Spleen (tissue), 11 donors: ENCODE data around the gene BLCAP. TPM values are rescaled to one million over a fixed set of nuclear protein-coding genes. Genes with fewer than 3 reads are reported as not detected.

Experiments used
- DNase-seq: peaks from one replicate; pipeline ENCODE4 v3.0.0-alpha.2; 2020
- H3K27ac ChIP-seq, 8 donors: fragments of 200-600 bp; sonication (generic) in 7 of 8; 1 replicate in 4 of 8; 2 replicates in 4 of 8; pipeline versions ENCODE4 v1.5.0 to v1.8.0; 2016 to 2021; ENCODE audit warnings: inconsistent platforms in 4 of 8, mild to moderate bottlenecking in 4 of 8, moderate library complexity in 1 of 8
- H3K27me3 ChIP-seq, 7 donors: fragments of 200-600 bp; sonication (generic) in 6 of 7; replicated peaks in 1 of 7; 1 replicate in 4 of 7; 2 replicates in 3 of 7; pipeline versions ENCODE4 v1.5.0 to v1.8.0; 2016 to 2021; ENCODE audit warnings: inconsistent platforms in 3 of 7, mild to moderate bottlenecking in 1 of 7
- H3K36me3 ChIP-seq, 6 donors: fragments of 200-600 bp; sonication (generic) in 5 of 6; 1 replicate in 4 of 6; 2 replicates in 2 of 6; pipeline versions ENCODE4 v1.5.0 to v1.8.0; 2016 to 2021; ENCODE audit warnings: inconsistent platforms in 2 of 6
- H3K4me1 ChIP-seq, 6 donors: fragments of 200-600 bp; sonication (generic) in 5 of 6; 1 replicate in 3 of 6; 2 replicates in 3 of 6; pipeline versions ENCODE4 v1.5.0 to v1.8.0; 2016 to 2021; ENCODE audit warnings: inconsistent platforms in 3 of 6
- H3K4me3 ChIP-seq, 8 donors: fragments of 200-600 bp; sonication (generic) in 7 of 8; 1 replicate in 4 of 8; 2 replicates in 4 of 8; pipeline versions ENCODE4 v1.5.0 to v1.8.0; 2016 to 2021; ENCODE audit warnings: inconsistent platforms in 4 of 8, mild to moderate bottlenecking in 4 of 8, moderate library complexity in 2 of 8
- H3K9me3 ChIP-seq, 8 donors: fragments of 200-600 bp; sonication (generic) in 7 of 8; 1 replicate in 4 of 8; 2 replicates in 4 of 8; pipeline versions ENCODE4 v1.5.0 to v1.8.0; 2016 to 2021; ENCODE audit warnings: inconsistent platforms in 4 of 8
- POLR2A ChIP-seq, 3 donors: fragments of 450-650 bp; IDR thresholded peaks; one replicate each; pipeline ENCODE4 v1.5.1; 2017; ENCODE audit warnings: antibody characterized with exemption in 3 of 3, mild to moderate bottlenecking in 1 of 3
- POLR2AphosphoS5 ChIP-seq, 3 donors: sonication (generic); formaldehyde crosslinking; IDR thresholded peaks; one replicate each; pipeline ENCODE4 v1.5.1; 2017; ENCODE audit warnings: antibody characterized with exemption in 3 of 3
- WGBS, 5 donors: extraction: QIAGEN DNeasy Blood & Tissue Kit in 3 of 5; methylation state at CpG; one replicate each; pipeline versions ENCODE4 v1.1.5 to v1.1.7; 2013 to 2018; 5-methylcytosine and 5-hydroxymethylcytosine counted together
- intact Hi-C: fragments of 100-400 bp; cut with DNase I; formaldehyde crosslinking; loops from one replicate; pipeline ENCODE4 v1.15.0; 2023; ENCODE audit warnings: low total_unique reads
- polyA plus RNA-seq, 3 donors: library from polyadenylated mRNA; stranded (reverse); fragments of 200-250 nt; gene quantifications; one replicate each; pipeline ENCODE4 v1.2.1, GENCODE V29; 2013
- total RNA-seq, 7 donors: library from RNA; depleted of rRNA in 3 of 7; stranded (reverse); fragments of >200 nt in 3 of 7; fragmentation: NEBNext Ultra II Directional in 4 of 7; extraction: Animal tissue kit (Norgen Biotek cat#: 25700) in 4 of 7; gene quantifications; one replicate each; pipeline versions ENCODE4 v1.1.0 to v1.2.1, GENCODE V29; 2016 to 2021
- TF ChIP-seq, protein P1 (sequence below), 11 experiments: fragments of 200-600 bp in 7 of 11; fragments of 450-650 bp in 4 of 11; sonication (generic) in 4 of 11; IDR thresholded peaks in 8 of 11; conservative IDR thresholded peaks in 3 of 11; 1 replicate in 7 of 11; 2 replicates in 4 of 11; pipeline versions ENCODE4 v1.4.0 to v1.8.0; 2016 to 2021; ENCODE audit warnings: antibody characterized with exemption in 11 of 11, inconsistent platforms in 4 of 11, mild to moderate bottlenecking in 1 of 11
- donor health status: healthy with polysubstance abuse.
- donor health status: DM: no; HTN: no; CAD: no; lungs with moderate emphysema.
- donor health status: DM: no; HTN: no; CAD: no.
- donor health status: Bipolar disorder and iron deficiency.
- donor health status: healthy.
- donor health status: DM: no; HTN: no; CAD: no.
- donor health status: DM: yes; HTN: yes; CAD: no.

Gene BLCAP
- total and polyA plus RNA-seq, 10 donors = 56.8 to 94.7 (median 67.3) TPM

DNA sequence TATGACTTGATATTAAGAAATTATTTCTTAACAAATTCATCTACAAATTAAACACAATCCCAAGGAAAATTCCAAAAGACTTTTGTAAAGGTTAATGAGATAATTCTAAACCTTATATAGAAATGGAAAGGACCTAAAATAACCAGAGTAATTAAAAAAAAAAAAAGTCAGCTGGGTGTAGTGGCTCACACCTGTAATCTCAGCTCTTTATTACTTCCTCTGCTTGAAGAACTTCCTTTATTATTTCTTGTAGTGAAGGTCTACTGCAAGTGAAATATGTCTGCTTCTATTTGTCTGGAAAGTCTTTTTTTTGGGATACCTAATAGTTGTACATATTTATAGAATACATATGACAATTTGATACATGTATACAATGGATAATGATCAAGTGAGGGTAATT is 20.2 kb upstream of the BLCAP start:
- no peaks in the 10 kb centered on the region for H3K4me1 ChIP-seq
- no peak overlapping the region for H3K4me3 ChIP-seq
- no peaks in the 10 kb centered on the region for H3K9me3 ChIP-seq
- TF ChIP-seq, protein P1, sequence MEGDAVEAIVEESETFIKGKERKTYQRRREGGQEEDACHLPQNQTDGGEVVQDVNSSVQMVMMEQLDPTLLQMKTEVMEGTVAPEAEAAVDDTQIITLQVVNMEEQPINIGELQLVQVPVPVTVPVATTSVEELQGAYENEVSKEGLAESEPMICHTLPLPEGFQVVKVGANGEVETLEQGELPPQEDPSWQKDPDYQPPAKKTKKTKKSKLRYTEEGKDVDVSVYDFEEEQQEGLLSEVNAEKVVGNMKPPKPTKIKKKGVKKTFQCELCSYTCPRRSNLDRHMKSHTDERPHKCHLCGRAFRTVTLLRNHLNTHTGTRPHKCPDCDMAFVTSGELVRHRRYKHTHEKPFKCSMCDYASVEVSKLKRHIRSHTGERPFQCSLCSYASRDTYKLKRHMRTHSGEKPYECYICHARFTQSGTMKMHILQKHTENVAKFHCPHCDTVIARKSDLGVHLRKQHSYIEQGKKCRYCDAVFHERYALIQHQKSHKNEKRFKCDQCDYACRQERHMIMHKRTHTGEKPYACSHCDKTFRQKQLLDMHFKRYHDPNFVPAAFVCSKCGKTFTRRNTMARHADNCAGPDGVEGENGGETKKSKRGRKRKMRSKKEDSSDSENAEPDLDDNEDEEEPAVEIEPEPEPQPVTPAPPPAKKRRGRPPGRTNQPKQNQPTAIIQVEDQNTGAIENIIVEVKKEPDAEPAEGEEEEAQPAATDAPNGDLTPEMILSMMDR (IDR thresholded peaks at IDR 0.05 in 8 of 11, conservative IDR thresholded peaks at IDR 0.05 in 3 of 11) = no peak
- no peak for TF ChIP-seq POLR2AphosphoS5 (IDR thresholded peaks at IDR 0.05)
- no peak for TF ChIP-seq POLR2A (IDR thresholded peaks at IDR 0.05)
- no peaks in the 10 kb centered on the region for H3K36me3 ChIP-seq
- intact Hi-C loops = no loop called here
- H3K27me3 ChIP-seq = no peaks in the 10 kb centered on the region
- no peak for DNase-seq
- H3K27ac ChIP-seq = no peak overlapping the region

DNA sequence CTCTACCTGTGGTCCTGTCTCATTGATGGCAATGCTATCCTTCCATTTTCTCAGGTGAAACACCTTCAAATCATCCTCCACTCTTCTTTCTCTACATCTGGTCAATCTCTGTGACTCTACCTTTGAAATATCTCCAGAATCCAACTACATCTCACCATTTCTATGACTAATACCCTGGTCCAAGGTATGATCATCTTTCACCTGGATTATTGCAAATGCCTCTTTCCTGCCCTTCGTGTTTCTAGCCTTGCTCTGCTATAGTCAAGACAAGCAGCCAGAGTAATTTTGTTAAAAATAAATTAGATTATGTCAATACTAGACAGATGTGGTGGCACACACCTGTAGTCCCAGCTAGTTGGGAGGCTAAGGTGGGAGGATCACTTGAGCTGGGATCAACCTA is 17.8 kb upstream of the BLCAP start:
- H3K4me3 ChIP-seq = no peak overlapping the region
- intact Hi-C loops = no loop called here
- no peak for DNase-seq
- no peak overlapping the region for H3K27ac ChIP-seq
- H3K4me1 ChIP-seq = no peaks in the 10 kb centered on the region
- H3K27me3 ChIP-seq = no peaks in the 10 kb centered on the region
- no peaks in the 10 kb centered on the region for H3K9me3 ChIP-seq
- H3K36me3 ChIP-seq = no peaks in the 10 kb centered on the region
- TF ChIP-seq POLR2A (IDR thresholded peaks at IDR 0.05) (no peak), POLR2AphosphoS5 (IDR thresholded peaks at IDR 0.05) (no peak)
- TF ChIP-seq, protein P1 (IDR thresholded peaks at IDR 0.05 in 8 of 11, conservative IDR thresholded peaks at IDR 0.05 in 3 of 11) = no peak
- WGBS, 5 donors = 79 to 86% (median 83%) methylated on average over 1 of the region's 1 CpG

DNA sequence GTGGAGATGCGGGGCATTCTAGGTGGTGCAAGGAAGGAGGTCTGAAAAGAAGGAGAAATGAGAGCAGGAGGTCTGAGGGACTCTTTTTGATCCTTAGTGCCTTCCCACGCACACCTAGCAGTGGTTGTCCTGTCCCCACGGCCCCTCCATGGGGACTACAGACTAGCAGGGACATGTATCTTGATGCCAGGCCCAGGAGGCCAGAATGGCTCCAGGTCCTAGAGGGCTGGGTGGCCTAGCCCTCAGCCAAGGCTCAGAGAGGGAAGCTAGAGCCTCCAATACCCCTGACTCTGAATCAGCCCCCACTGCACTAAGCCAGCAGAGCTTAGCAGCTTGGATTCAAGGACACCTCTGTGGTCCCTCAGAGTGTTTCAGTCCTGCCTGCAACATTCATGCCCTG is 16.7 kb upstream of the BLCAP start:
- H3K27me3 ChIP-seq = no peaks in the 10 kb centered on the region
- H3K4me3 ChIP-seq = no peak overlapping the region
- TF ChIP-seq POLR2AphosphoS5 (IDR thresholded peaks at IDR 0.05) (no peak), POLR2A (IDR thresholded peaks at IDR 0.05) (no peak)
- TF ChIP-seq, protein P1 (IDR thresholded peaks at IDR 0.05 in 8 of 11, conservative IDR thresholded peaks at IDR 0.05 in 3 of 11) = no peak
- no peaks in the 10 kb centered on the region for H3K9me3 ChIP-seq
- peak; percentile 45 for DNase-seq
- intact Hi-C loops = no loop called here
- WGBS, 5 donors = 54 to 87% (median 61%) methylated on average over 3 of the region's 3 CpGs
- no peaks in the 10 kb centered on the region for H3K4me1 ChIP-seq
- no peak overlapping the region for H3K27ac ChIP-seq
- H3K36me3 ChIP-seq = no peaks in the 10 kb centered on the region

DNA sequence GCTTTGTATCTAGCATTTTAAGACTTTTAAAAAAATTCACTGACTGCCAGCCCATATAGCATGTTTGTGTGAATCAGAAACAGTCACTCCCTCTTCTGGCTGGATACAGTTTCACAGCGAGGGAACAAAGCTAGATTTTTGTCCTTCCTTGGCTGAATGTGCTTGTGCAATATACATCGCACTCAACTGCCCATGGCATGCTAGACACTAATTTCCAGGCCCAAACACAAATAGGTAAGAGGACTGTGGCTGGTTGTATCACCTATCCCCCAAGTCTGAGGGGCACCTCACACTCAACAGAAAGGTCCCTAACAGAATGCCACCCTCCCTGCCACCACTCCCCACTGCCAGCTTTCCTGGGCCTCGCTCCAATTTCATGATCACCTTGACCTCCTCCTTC is 16.2 kb upstream of the BLCAP start:
- H3K9me3 ChIP-seq = no peaks in the 10 kb centered on the region
- no peak overlapping the region for H3K4me3 ChIP-seq
- TF ChIP-seq POLR2AphosphoS5 (IDR thresholded peaks at IDR 0.05) (no peak), POLR2A (IDR thresholded peaks at IDR 0.05) (no peak)
- TF ChIP-seq, protein P1 (IDR thresholded peaks at IDR 0.05 in 8 of 11, conservative IDR thresholded peaks at IDR 0.05 in 3 of 11) = no peak
- DNase-seq = no peak
- H3K27ac ChIP-seq = no peak overlapping the region
- WGBS, 5 donors = 61 to 70% (median 65%) methylated on average over 3 of the region's 3 CpGs
- H3K36me3 ChIP-seq = no peaks in the 10 kb centered on the region
- H3K4me1 ChIP-seq = no peaks in the 10 kb centered on the region
- intact Hi-C loops = no loop called here
- H3K27me3 ChIP-seq = no peaks in the 10 kb centered on the region
